Stimulated activated CD8-positive, alpha-beta memory T cell treated with anti-CD3 and anti-CD28 coated beads, Interleukin-15, amount 100 ng/mL, for 24 hours (primary cell): Measurements from ENCODE around the gene SLC16A6.
"Not testable (repeated sequence)": the region's sequence is repeated elsewhere in the genome, so short reads cannot be mapped to it uniquely, and the experiment has no call there.

Experiments used
- DNase-seq: peaks from one replicate; pipeline ENCODE4 v3.0.0-alpha.2; 2020; ENCODE audit warnings: low read depth

The SLC16A6 gene

DNA sequence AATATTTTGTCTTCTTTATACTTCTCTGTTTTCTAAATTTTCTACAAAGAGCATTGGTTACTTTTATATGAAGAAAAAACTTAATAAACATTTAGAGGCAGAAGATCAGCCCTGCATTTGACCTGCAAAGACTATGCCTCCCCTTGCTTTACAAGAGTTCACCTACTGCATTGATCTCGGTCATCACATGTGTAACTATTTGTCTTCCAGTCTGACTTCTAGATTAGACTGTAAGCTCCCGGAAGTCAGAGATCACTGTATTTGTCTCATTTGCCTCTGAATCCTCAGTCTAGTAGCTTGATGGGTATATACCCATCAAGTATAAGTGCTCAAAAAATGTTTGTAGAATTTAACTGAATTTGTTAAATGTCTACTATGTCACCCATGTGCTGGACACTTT, 70.7 kb downstream of the SLC16A6 start:
- DNase-seq, result not testable (repeated sequence)

DNA sequence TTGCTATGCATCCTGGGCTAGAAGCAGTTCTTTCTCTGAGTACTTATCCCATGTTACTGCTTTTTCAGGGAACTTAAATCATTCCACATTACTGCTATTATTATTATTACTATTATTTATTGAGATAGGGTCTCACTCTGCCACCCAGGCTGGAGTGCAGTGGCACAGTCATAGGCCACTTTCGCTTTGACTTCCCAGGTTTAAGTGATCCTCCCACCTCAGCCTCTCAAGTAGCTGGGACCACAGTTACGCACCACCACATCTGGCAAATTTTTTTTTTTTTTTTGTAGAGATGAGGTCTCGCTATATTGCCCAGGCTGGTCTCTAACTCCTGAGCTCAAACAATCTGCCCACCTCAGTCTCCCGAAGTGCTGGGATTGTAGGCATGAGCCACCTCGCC, 71.5 kb downstream of the SLC16A6 start:
- DNase-seq, result not testable (repeated sequence)
